ENCODE data around the gene ABHD17A.

Gene ABHD17A

GRCh38 chr19:1865172-1866010 lies 19.9 kb downstream of the ABHD17A start:
- DNase-seq (ENCODE audit: low read depth in 1 of 2, low spot score in 1 of 2), result no peak

- peak in 1 of 2 donors; percentile 56 for DNase-seq (ENCODE audit: low read depth in 1 of 2, low spot score in 1 of 2)
Measured at GRCh38 chr19:1864480-1865171, 20.7 kb downstream of the ABHD17A start.

- peak; percentile 91 to 92 for DNase-seq (ENCODE audit: low read depth in 1 of 2, low spot score in 1 of 2)
Measured at GRCh38 chr19:1863638-1864479, 21.4 kb downstream of the ABHD17A start.

GRCh38 chr19:1863328-1863637 lies 22.0 kb downstream of the ABHD17A start, which contains the start of gene KLF16:
TSS of gene KLF16 (minus strand) at chr19:1863579. CDS start at chr19:1863497, 82 bp downstream.
- no peak for DNase-seq (ENCODE audit: low read depth in 1 of 2, low spot score in 1 of 2)

- peak in 1 of 2 donors; percentile 63 for DNase-seq (ENCODE audit: low read depth in 1 of 2, low spot score in 1 of 2)
Measured at GRCh38 chr19:1862424-1863327, 22.6 kb downstream of the ABHD17A start.

GRCh38 chr19:1862068-1862423 lies 23.2 kb downstream of the ABHD17A start:
- DNase-seq (ENCODE audit: low read depth in 1 of 2, low spot score in 1 of 2), result no peak

GRCh38 chr19:1861599-1862031 lies 23.7 kb downstream of the ABHD17A start:
- no peak for DNase-seq (ENCODE audit: low read depth in 1 of 2, low spot score in 1 of 2)

- DNase-seq (ENCODE audit: low read depth in 1 of 2, low spot score in 1 of 2), result no peak
Measured at GRCh38 chr19:1860821-1861598, 24.3 kb downstream of the ABHD17A start.

- no peak for DNase-seq (ENCODE audit: low read depth in 1 of 2, low spot score in 1 of 2)
Measured at GRCh38 chr19:1860042-1860775, 25.1 kb downstream of the ABHD17A start.

- no peak for DNase-seq (ENCODE audit: low read depth in 1 of 2, low spot score in 1 of 2)
Measured at GRCh38 chr19:1859331-1859781, 25.9 kb downstream of the ABHD17A start.

GRCh38 chr19:1858412-1859081 lies 26.7 kb downstream of the ABHD17A start:
- no peak for DNase-seq (ENCODE audit: low read depth in 1 of 2, low spot score in 1 of 2)

GRCh38 chr19:1857648-1858326 lies 27.5 kb downstream of the ABHD17A start:
- no peak for DNase-seq (ENCODE audit: low read depth in 1 of 2, low spot score in 1 of 2)

- DNase-seq (ENCODE audit: low read depth in 1 of 2, low spot score in 1 of 2), result no peak
Measured at GRCh38 chr19:1856698-1857603, 28.3 kb downstream of the ABHD17A start.

- DNase-seq (ENCODE audit: low read depth in 1 of 2, low spot score in 1 of 2), result no peak
Measured at GRCh38 chr19:1856345-1856697, 29.0 kb downstream of the ABHD17A start.

- no peak for DNase-seq (ENCODE audit: low read depth in 1 of 2, low spot score in 1 of 2)
Measured at GRCh38 chr19:1855828-1856255, 29.5 kb downstream of the ABHD17A start.

- DNase-seq (ENCODE audit: low read depth in 1 of 2, low spot score in 1 of 2), result peak; percentile 50 to 65
Measured at GRCh38 chr19:1855040-1855827, 30.1 kb downstream of the ABHD17A start.
